Hair follicular keratinocyte (primary cell): ENCODE results near the gene NSL1. TPM values are rescaled to one million over a fixed set of nuclear protein-coding genes. Genes with fewer than 3 reads are reported as not detected.

Experiments used
- total RNA-seq: library from RNA; depleted of rRNA; stranded (reverse); fragments of >200 nt; gene quantifications from 2 replicates; pipeline ENCODE4 v1.2.3, GENCODE V29; 2015

NSL1 gene
- total RNA-seq = 15.5 and 25.3 TPM in 2 replicates

DNA sequence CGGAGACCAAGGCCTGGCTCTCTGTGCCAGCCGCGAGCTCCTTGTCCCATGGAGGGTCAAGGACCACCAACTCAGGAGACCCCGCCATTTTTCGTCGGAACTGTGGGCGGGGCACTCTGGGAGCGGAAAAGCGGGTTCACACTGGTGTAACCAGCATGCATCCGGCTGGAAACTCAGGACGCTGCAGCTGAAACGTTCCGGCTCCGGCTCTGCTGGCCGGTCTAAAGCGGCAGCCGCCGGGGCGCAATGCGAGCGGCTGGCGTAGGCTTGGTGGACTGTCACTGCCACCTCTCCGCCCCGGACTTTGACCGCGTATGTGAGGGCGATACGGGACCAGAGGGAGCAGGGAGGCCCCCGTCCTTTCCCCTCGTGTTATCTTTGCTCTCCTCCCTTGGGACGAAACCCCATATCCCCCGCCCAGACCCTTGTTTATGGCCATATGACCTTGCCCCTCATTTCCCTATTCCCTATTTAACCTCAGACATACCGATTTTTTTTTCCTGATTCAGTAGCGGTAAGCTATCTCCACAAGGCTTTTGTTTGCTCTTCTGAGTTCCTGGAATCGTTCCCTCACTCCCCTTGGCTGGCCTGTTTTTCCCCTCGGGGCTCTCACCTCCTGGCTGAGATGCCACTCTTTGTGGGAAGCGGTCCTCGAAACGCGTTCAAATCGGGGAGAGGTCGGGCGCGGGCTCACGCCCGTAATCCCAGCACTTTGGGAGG is at the start of gene NSL1, which contains the start of gene TATDN3:
Gene NSL1, minus strand, starts transcription at position 102 of the 720 bp plus-strand sequence. Its CDS starts 14 bp downstream, at position 88.
Gene TATDN3, plus strand, starts transcription at position 219 of the 720 bp plus-strand sequence. Its CDS starts 28 bp downstream, at position 247.

GRCh38 chr1:212699625-212700222 is 91.9 kb downstream of the NSL1 start, which contains the start of gene BATF3:
BATF3 (minus strand) TSS chr1:212699840; CDS start chr1:212699762, 78 bp downstream.

Other genes with a start within 250 kb of the NSL1 start
- 1.6 and 2.0 TPM in 2 replicates for gene ATF3, start 183.0 kb downstream of the NSL1 start, total RNA-seq
- 0.80 TPM in 1 of 2 replicates, not detected in the other for gene BATF3, start 91.9 kb downstream of the NSL1 start, total RNA-seq
- gene TATDN3, start 117 bp upstream of the NSL1 start, total RNA-seq = 11.9 and 21.6 TPM in 2 replicates
- not detected in 2 replicates for gene SPATA45, start 55.9 kb upstream of the NSL1 start, total RNA-seq
- gene FLVCR1, start 66.5 kb upstream of the NSL1 start, total RNA-seq = 5.8 and 7.4 TPM in 2 replicates
- 0.04 TPM in 1 of 2 replicates, not detected in the other for gene VASH2, start 158.8 kb upstream of the NSL1 start, total RNA-seq
- gene ANGEL2, start 224.1 kb upstream of the NSL1 start, total RNA-seq = 21.9 and 22.0 TPM in 2 replicates